HG03175 (cell line): ENCODE results near the gene CSKMT.
"Not testable (repeated sequence)": the region's sequence is repeated elsewhere in the genome, so short reads cannot be mapped to it uniquely, and the experiment has no call there.

ENCODE experiments used
- ATAC-seq: cut with Tn5 transposase; IDR thresholded peaks from one replicate; pipeline ENCODE4 v1.9.1; 2021; ENCODE audit warnings: mild to moderate bottlenecking, moderate library complexity; ENCODE audit not compliant: unreplicated experiment

Gene CSKMT, protein sequence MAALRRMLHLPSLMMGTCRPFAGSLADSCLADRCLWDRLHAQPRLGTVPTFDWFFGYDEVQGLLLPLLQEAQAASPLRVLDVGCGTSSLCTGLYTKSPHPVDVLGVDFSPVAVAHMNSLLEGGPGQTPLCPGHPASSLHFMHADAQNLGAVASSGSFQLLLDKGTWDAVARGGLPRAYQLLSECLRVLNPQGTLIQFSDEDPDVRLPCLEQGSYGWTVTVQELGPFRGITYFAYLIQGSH

DNA sequence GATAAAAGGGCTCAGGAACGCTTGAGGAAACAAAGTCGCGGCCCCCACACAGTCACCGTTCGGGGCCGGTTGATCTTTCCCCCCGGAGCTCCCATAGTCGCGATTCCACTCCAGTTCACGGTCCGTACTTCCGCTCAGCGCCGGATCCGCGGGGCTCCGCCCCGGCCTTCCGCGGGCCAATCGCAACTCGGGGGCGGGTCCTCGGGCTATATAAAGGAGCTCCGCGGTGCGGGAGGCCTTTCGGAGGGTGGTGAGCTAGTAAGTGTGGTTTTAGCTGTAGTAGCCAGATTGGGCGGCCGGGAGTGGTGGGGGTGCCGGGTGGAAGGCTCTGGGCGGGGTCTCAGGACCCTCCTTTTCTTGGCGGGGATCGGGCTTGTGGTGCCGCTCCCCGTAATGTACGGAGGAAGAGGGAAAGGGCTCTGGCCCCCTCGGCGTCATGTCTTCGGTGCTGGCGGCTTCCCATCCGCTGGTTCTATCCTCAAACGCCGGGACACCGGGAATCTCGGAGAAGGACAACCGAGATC lies at the start of gene CSKMT, which contains the start of gene C11orf98:
Gene CSKMT (plus strand): TSS at position 238 of the 524 bp plus-strand sequence. CDS start 568 bp downstream, outside the sequence.
Gene C11orf98 (minus strand): TSS at position 136 of the 524 bp plus-strand sequence. CDS start 41 bp downstream, at position 95.
- peak; percentile 87 for ATAC-seq

DNA sequence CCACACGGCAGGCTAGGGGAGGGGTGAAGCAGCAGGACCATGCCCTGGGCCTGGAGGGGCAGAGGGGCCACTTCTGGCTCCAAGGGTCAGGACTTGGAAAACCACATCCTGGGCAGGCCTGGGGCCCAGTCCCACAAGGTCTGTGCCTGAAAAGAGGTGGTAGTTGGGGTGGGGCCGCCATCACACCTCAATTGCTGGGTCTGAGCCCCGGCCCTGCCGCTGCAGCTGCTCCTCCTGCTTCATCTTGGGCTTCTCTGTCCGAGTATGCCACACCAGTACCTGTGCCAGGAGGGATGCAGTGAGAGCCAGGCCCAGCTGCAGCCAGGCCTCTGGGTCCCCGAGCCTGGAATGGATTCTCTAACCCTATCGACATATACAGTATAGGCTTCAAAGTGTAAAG lies 49.6 kb upstream of the CSKMT start:
- ATAC-seq, result no peak

DNA sequence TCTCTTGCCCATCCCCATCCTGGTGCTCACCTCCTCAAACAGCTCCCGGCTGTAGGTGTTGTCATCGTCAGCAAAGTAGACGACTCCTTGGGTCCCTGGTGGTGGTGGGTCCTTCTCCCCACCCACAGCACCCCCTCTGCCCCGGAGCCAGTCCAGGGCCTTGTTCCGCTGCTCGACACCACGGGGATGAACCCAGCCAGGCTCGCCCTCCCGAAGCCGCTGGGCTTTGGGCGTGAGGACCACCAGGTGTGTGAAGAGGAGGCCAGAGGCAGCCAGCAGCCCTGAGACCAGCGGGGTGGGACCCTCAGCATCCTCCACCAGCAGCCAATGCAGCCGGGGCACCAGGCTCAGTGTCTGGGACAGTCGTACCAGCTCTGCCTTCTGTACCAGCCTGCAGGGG lies 48.2 kb upstream of the CSKMT start:
- ATAC-seq, result not testable (repeated sequence)

DNA sequence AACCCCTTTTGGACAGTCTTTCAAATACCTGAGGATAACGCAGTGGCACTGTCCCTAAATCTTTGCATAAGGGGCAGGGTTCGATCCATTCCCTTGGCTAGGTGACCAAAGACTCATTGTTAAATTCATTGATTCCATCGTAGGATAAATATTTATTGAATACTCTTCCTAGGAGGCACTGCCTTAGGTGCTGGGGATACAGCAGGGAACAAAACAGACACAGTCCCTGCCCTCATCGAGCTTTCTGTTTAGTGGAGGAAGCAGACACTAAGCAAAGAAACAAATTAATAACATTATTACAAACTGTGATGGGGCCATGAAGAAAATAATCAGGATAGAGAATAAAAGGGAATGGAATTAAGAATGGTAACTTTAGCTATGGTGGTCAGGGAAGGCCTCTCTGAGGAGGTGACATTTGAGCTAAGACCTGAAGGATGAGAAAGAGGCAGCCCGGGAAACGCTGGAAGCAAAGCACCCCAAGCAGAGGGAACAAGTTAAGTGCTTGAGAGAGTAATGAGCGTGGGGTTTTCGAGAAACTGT lies 44.0 kb upstream of the CSKMT start:
- ATAC-seq, result no peak

DNA sequence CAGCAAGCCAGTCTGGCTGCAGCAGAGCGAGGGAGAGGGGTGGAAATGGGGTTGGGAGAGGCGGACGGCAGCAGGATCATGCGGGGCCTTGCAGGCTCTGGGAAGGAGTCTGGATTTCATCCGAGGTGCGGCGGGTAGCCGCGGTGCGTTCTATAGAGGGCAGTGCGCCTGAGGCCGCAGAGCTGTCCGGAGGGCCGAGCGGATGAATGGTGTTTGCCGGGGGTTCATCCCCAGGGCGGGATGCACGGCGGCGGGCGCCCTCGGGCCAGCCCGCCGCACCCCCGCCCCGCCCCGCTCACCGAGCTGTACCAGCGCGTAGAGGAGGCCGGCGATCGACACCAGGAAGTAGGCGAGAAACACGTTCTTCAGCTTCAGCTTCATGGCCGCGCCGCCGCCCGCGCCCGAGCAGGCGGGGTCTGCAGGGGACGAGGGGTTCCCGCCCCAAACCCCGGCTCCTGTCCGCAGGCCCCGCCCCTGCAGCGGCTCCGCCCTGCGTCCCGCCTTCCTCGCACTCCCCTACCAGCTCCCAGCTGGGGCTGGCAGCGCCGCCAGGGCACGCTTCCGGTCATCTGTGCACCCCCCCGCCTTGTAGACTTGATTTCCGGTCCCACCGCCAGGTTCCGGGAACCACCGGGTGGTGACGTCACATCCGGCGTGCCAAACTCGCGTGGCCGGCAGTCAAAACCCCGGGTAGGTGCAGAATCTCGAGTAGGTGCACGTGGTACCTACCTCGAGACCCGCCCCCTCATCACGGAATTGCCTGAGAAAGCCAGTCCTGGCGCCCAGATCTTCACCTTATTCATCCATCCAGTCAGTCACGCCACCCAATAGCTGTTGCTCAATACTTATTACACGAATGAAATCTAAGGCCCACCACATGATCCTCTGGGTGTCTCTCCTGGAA lies 43.3 kb upstream of the CSKMT start, which contains the start of gene B3GAT3:
Gene B3GAT3 (minus strand): TSS at position 420 of the 904 bp plus-strand sequence. CDS start 39 bp downstream, at position 381.
- ATAC-seq, result peak; percentile 96

DNA sequence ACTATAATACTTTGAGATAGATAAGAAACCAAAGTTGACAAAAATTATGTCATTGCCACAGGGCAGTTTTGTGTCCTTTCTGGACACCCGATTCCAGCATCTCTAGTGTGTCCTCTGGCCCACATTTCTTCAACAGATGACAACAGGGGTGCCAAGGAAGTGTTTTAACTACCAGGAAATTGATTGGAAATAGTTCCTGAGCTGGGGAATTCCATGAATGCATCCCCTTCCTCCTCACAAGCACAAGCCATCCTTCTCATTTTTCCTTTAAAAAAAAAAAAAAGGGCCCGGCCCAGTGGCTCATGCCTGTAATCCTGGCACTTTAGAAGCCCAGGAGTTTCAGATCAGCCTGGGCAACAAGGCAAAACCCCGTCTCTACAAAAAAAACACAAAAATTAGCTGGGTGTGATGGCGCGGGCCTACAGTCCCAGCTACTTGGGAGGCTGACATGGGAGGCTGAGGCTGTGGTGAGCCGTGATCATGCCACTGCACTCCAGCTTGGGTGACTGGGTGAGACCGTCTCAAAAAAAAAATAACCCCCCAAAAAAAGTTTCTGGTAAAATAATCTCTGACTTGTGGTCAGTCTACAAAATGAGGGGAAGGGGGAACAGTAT lies 42.5 kb upstream of the CSKMT start:
- no peak for ATAC-seq

DNA sequence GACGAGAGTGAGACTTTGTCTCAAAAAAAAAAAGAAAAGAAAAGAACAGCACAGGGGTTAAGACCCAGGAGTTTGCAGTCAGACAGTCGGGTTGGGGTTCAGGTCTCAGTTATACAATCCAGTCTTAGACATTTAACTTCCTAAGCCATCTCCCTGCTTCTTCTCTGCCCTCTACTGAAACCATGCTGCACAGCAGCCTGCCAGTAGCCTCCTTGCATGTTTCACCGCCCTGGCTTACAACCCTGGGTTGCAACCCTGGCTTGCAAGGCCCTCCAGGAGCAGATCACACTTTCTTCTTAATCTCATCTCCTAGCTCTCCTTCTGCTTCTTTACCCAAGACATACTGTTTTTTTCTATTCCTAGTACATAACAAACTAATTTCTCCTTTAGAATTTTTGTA lies 37.4 kb upstream of the CSKMT start:
- no peak for ATAC-seq

DNA sequence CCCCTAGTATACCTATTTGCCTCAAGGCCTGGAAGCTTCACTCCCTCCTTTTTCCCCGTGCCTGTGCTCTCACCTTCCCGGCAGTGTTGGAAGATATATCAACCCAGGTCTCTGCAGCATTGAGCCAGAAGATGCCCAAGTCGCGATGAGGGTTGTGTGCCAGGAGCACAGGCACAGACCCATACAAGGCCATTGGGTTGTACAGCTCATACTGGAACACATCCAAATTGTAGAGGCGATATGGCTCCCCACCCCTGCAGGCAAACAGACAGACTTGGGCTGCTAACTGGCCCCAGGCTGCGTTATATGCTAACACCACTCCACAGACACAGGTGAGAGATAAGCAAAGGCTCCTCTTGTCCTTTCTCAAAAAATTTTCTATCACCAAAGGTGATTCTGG lies 32.6 kb upstream of the CSKMT start:
- ATAC-seq, result no peak

DNA sequence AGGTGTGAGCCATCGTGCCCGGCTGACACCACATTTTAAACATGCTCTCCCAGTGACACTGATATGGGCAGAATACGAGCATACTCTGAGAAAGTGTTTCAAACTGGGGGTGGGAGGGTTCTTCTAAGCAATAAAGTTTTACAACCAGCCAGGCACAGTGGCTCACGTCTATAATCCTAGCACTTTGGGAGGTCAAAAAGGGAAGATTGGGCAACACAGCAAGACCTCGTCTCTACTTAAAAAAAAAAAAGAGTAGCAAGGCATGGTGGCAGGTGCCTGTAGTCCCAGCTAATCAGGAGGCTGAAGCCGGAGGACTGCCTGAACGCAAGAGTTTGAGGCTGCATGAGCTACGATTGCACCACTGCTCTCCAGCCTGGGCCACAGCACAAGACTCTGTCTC lies 20.9 kb upstream of the CSKMT start:
- ATAC-seq, result no peak

DNA sequence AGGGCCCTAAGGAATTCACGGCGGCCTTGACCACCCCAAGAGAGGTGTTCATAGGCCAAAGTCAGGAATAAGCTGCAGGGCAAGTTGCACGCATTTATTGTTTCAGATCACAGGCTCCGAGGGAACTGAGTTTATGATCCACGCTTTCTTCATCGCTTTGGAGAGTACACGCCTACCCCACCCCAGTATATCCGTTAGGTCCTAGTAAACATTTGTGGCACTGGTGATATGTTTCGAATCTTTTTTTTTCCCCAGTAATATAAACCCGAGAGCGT lies 19.5 kb upstream of the CSKMT start:
- no peak for ATAC-seq

DNA sequence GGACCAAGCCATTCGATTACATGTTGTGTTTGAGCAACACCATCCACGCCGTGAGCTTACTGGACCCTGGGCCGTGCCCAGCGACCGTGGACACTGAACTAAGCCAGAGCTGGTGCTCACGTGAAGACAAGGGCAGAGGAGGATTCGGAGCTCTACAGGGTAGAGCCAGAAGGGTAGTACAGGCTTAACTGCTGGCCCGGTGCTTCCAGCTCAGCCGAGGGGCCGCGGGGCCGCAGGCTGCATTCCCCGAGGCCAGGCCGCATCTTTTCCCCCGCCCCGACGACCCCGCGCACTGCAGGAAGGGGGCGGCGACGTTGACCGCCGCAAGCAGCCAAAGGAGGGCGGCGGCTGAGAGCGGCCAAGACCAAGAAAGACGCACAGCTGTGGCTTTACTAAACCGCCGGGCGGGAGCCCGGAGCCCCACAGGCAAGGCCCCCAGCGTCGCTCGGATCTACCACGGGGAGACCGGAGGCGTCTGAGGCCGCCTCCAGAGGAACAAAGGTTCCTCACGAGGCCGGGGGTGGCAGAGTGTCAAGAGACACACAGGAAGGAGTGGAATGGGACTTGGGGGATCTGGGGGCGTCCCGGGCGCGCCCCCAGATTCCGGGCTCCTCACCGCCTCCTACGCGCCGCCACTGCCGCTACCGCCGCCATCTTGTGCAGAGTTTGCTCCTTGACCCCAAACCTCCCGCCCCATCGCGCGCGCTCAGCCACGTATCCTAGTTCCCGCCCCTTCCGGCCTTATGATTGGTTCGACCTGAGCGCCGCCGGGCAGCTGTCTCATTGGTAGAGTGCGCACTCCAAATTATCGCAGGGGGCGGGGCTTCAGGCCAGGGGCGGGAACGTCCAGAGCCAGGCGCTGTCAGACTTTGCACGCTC lies 18.9 kb upstream of the CSKMT start, which contains the start of gene GANAB:
Gene GANAB (minus strand): TSS at position 668 of the 879 bp plus-strand sequence. CDS start 14 bp downstream, at position 654.
- ATAC-seq, result peak; percentile 97

DNA sequence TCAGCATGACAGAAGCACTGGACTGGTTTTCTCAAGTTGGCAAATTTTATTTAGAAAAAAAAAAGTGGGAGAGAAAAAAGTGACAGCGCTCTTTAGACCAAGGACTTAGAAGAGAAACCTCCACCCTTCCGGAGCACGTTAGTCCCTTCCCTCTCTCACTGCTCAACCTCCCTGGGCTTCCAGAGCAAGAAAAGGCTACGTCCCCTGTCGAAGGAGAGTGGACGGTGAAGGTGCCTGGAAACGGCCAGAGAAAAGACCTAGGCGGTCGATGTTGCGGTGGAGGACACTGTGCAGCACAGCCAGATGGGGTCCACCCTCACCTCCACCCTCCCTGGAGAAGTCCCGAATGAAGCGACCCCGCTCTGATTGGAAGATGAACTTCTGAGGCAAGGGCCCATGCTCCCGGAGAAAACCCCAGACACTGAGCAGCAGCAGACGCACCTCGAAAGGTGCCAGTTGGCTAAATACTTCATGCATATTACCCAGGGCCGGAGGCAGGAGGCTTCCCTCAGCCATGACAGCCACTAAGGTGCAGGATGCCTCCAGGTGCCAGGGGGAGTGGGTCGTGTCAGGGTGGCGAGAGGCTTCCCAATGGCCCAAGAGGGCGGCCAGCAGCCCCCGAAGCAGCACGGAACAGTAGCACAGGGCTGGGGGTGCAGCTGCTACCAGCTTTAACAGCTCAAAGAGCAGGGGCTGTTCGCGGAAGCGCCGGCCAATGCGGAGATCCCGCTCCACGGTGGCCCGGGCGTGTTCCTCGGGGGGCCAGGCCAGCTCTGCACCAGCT lies 18.1 kb upstream of the CSKMT start:
- no peak for ATAC-seq

DNA sequence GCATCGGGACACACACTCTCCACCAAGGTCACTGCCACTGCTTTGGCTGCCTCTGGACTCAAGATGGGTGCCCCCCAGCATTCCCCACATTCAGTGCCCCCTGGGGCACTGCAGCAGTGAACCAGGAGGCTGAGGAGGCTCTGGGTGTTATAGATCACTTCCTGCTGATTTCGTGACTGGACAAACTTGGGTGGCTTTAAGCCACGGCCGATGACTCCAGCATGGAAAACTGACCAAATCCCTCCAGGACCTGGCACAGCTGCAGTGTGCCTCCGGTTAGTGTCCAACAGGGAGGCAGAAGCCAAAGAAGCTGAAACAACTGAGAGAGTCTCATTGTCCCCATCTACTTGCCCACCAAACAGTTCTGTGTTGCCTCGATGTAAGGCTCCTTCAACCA lies 17.5 kb upstream of the CSKMT start:
- no peak for ATAC-seq

DNA sequence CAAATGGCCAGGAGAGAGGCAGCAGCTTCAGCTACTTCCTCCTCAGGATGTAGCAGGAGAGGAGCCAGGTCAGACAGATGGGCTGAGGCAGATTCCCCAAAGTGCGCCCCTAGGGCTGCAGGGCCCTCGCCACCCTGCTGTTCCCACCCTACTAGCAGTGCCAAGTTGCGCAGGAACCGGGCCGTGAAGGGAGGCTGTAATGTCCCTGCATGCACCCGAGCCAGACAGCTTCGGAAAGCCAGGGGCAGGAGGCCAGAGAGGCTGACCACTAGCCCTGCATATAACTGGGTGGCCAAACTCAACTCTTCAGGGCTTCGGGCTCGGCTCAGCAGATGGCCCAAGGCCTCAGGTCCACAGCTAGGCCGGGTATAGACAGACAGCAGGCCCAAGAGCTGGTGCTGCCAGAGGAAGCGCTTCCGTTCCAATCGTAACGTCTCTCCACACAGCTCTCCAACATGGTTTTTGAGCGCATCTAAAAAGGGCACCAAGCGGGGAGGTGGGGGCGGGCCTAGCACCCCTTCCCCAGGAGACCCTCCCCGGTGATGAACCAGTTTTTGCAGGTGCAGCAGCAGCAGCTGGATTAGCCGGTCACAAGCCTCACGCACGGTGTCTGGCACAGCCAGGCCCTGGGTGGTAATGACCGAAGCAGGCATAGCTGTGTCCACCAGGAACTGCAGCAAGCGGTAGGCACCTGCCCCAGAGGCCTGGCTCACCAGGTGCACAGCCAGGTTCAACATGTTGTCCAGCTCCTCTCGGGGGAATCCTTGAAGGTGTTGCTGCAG lies 16.7 kb upstream of the CSKMT start:
- no peak for ATAC-seq

DNA sequence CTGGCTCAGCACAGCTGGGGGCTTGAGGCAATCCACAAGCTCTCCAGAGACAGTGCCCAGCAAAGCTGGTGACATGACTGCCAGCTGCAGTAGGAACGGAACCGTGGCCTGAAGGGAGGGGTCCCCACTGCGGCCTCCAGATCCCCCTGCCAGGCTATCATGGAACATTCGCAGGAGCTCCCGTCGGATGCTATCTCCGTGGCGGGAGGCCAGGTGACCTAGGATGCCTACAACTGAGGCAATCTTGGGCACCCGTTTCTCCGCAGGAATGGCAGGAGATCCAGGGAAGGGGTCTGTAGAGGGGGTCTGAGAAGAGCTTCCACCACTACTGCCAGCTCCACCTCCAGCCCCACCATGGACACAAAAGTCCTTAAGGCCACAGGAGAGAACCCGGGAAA lies 16.1 kb upstream of the CSKMT start:
- ATAC-seq, result no peak

DNA sequence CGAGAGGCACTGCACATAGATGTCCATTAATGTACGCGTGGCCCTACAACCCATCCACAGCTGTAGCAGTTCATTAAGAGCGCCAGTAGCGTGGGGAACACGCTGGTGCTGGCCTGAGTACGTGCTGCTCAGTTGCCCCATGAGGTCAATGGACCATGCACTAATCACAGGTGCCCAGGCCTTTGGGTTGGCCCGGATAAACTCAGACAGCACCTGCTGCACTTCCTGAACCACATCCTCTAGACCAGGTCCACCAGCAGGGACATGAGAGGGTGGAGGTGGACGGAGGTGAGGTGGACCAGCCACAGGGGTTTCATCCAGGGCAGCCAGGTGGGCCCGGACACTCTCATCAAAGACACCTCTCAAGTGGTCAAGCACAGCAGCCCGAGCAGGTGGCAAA lies 15.6 kb upstream of the CSKMT start:
- no peak for ATAC-seq

DNA sequence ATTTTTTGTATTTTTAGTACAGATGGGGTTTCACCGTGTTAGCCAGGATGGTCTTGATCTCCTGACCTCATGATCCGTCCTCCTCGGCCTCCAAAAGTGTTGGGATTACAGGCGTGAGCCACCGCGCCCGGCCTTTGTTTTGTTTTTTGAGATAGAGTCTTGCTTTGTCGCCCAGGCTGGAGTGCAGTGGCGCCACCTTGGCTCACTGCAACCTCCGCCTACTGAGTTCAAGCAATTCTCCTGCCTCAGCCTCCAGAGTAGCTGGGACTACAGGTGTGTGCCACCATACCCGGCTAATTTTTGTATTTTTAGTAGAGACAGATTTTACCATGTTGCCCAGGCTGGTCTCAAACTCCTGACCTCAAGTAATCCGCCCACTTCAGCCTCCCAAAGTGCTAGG lies 14.8 kb upstream of the CSKMT start:
- not testable (repeated sequence) for ATAC-seq

DNA sequence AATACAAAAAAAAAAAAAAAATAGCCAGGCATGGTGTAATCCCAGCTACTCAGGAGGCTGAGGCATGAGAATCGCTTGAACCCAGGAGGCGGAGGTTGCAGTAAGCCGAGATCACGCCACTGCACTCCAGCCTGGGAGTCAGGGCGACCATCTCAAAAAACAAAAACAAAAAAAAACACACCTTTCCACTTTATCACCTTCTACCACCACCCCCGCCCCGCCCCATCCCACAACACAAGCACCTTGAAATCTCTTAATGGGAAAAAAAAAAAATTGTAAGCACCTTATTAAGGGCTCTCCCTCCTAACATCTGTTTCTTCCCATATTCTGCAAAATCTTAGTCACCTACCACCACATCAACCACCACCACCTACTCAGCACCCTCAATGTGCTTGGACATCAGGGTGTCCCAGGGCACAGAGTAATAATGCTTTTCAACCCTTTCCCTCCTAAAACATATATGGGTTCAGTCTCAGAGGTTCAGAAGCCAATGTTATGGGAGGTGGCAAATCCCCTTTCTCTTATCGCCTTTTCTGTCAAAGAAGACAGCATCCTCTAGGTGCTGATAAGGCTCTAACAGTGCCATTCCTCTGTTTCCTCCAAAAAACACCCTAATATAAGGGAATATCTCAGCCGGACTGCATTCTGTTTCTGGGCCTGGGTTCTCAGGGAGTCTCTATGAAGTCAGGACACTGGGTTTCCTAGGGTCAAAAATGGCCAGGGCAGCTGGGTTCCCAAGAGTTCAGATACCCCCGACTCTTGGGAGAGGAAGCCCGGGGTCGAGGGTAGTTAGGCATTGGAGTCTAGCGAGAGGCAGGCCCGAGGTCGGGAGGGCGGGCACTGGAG lies 12.7 kb upstream of the CSKMT start:
- ATAC-seq, result no peak
